Peyer's patch (tissue), 4 donors: Measurements from ENCODE around the gene ZNF613.

Experiments used
- CTCF ChIP-seq, 6 experiments: fragments of 450-650 bp in 4 of 6; fragments of 200-600 bp in 2 of 6; sonication (generic) in 1 of 6; IDR thresholded peaks; one replicate each; pipeline ENCODE4 v1.5.1; 2017 to 2019; ENCODE audit warnings: antibody characterized with exemption in 6 of 6, mild to moderate bottlenecking in 3 of 6, moderate library complexity in 1 of 6
- POLR2A ChIP-seq, 2 donors: fragments of 450-650 bp; IDR thresholded peaks; one replicate each; pipeline ENCODE4 v1.5.1; 2017; ENCODE audit warnings: antibody characterized with exemption in 2 of 2, mild to moderate bottlenecking in 2 of 2, moderate library complexity in 2 of 2

DNA sequence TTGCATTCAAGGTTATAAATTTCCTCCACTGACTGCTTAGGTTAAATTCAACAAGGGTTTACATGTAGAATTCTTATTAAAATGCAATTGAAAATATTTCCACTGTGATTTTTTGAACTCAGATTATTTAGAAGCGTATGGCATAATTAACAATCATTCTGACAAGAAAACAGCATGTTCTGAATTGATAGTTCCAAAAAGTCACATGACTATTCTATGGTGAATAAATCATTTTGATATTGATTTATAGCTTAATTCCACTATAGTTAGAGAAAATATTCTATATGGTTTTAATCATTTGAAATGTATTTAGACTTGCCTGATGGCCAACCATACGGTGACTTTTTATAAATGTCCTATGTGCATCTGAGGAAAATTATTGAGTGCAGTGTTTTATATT lies 42.6 kb upstream of the ZNF613 start:
- no peak for TF ChIP-seq CTCF (IDR thresholded peaks at IDR 0.05)
- no peak for TF ChIP-seq POLR2A (IDR thresholded peaks at IDR 0.05)
